Thymus (tissue), 11 donors: ENCODE data around the gene SEMA4D. TPM values are rescaled to one million over a fixed set of nuclear protein-coding genes. Genes with fewer than 3 reads are reported as not detected.

ENCODE experiments used
- DNase-seq, 9 donors: peaks; one replicate each; pipeline ENCODE4 v3.0.0-alpha.2; 2013; ENCODE audit warnings: low spot score in 9 of 9, low read depth in 6 of 9, missing footprints in 1 of 9
- H3K27ac ChIP-seq, 2 donors: one replicate each; pipeline ENCODE4 v1.5.1; 2013; ENCODE audit warnings: control low read depth in 1 of 2, low read depth in 1 of 2, low read length in 1 of 2, mild to moderate bottlenecking in 1 of 2, moderate library complexity in 1 of 2
- H3K27me3 ChIP-seq, 2 donors: one replicate each; pipeline ENCODE4 v1.5.1; 2013; ENCODE audit warnings: low read length in 1 of 2; ENCODE audit not compliant: control insufficient read depth in 2 of 2, insufficient read depth in 1 of 2
- H3K36me3 ChIP-seq, 2 donors: one replicate each; pipeline ENCODE4 v1.5.1; 2013; ENCODE audit warnings: low read length in 1 of 2, mild to moderate bottlenecking in 1 of 2, moderate library complexity in 1 of 2; ENCODE audit not compliant: control insufficient read depth in 2 of 2, insufficient read depth in 2 of 2
- H3K4me1 ChIP-seq, 2 donors: one replicate each; pipeline ENCODE4 v1.5.1; 2013; ENCODE audit warnings: low read length in 2 of 2; ENCODE audit not compliant: control insufficient read depth in 2 of 2, insufficient read depth in 2 of 2
- H3K4me3 ChIP-seq, 2 donors: one replicate each; pipeline ENCODE4 v1.5.1; 2013; ENCODE audit warnings: low read length in 2 of 2, control low read depth in 1 of 2, mild to moderate bottlenecking in 1 of 2
- H3K9me3 ChIP-seq, 2 donors: one replicate each; pipeline ENCODE4 v1.5.1; 2013; ENCODE audit warnings: low read length in 1 of 2, mild to moderate bottlenecking in 1 of 2; ENCODE audit not compliant: control insufficient read depth in 2 of 2, insufficient read depth in 1 of 2
- WGBS: extraction: QIAGEN DNeasy Blood & Tissue Kit; methylation state at CpG from one replicate; pipeline ENCODE4 v1.1.7; 2013; 5-methylcytosine and 5-hydroxymethylcytosine counted together
- polyA plus RNA-seq: library from polyadenylated mRNA; stranded (reverse); fragments of 200-250 nt; gene quantifications from one replicate; pipeline ENCODE4 v1.2.3, GENCODE V29; 2013
- total RNA-seq: library from RNA; stranded (reverse); fragments of 120-200 nt; gene quantifications from one replicate; pipeline ENCODE4 v1.2.4, GENCODE V29; 2013
- donor health status: healthy.

Gene SEMA4D
- total and polyA plus RNA-seq, 2 donors, result 26.8 to 62.1 TPM

DNA sequence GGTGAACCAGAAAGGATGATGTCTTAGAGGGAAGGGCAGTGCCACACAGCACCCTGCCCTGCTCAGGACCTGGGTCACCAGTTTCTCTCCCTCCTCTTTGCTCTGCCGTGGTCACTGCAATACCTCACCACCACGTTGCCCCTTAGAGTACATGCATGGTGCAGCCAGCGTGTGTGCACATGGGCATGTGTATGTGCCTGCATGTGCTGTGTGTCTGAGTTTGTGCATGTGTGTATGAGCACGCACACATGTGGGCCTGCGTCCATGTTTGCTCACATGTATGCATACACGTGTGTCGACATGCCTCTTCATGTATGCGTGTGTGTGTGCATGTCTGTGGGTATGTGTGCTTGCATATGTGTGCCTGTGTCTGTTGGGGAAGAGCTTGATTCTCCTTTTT, 41.5 kb upstream of the SEMA4D start:
- Histone ChIP-seq H3K4me3 (no peak overlapping the region), H3K36me3 (no peaks in the 10 kb centered on the region), H3K27ac (no peak overlapping the region), H3K27me3 (no peaks in the 10 kb centered on the region), H3K9me3 (no peaks in the 10 kb centered on the region), H3K4me1 (peaks cover 42 to 81% of the 10 kb centered on the region in 2 donors)
- WGBS, result 99% methylated on average over 8 of the region's 8 CpGs
- DNase-seq, result no peak

DNA sequence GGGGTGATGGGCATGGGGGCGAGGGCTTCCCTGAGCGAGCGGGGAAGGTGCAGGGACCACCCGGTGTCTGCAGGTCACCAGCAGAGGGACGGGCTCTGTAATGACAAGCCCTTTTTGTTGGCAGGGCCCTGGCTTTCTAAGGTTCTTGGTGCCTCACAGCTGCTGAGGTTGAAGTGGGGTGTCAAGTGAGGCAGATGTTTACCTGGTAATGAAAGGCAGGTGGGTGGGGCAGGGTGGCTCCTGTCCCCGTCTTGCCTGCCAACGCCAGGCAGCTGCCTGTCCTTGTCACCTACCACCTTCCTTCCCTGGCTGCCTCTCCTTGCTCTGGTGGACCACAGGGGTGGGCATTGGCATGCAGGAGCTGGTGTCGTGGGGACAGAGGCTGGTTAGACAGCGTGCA, 41.0 kb upstream of the SEMA4D start:
- Histone ChIP-seq H3K27me3 (no peaks in the 10 kb centered on the region), H3K27ac (no peak overlapping the region), H3K36me3 (no peaks in the 10 kb centered on the region), H3K9me3 (no peaks in the 10 kb centered on the region), H3K4me3 (no peak overlapping the region), H3K4me1 (peaks cover 41 to 80% of the 10 kb centered on the region in 2 donors)
- peak in 1 of 9 donors; percentile 66 for DNase-seq
- WGBS, result 86% methylated on average over 9 of the region's 9 CpGs

DNA sequence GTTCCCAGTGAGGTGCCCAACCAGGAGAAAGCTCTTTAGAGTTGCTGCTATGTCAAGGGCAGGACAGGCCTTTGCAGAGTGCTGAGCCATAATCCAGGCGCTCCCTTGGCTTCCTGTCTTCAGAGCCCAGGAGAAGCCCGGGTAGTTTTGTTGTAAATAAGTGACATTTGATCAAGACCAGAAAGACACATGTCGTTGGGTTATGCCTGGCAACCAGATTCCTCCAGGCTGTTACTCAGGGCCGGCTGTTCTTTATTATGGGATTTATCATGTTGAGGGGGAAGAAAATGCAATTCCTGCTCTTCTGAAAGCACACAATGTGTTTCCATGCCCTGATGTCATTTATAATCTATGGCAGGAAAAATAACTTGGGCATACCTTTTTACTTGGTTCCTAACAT, 39.3 kb upstream of the SEMA4D start:
- Histone ChIP-seq H3K36me3 (no peaks in the 10 kb centered on the region), H3K27me3 (no peaks in the 10 kb centered on the region), H3K4me1 (peaks cover 32 to 78% of the 10 kb centered on the region in 2 donors), H3K27ac (peak overlapping the region; percentile 94 to 97), H3K4me3 (no peak overlapping the region), H3K9me3 (no peaks in the 10 kb centered on the region)
- DNase-seq, result no peak
- WGBS, result 95% methylated on average over 4 of the region's 4 CpGs

DNA sequence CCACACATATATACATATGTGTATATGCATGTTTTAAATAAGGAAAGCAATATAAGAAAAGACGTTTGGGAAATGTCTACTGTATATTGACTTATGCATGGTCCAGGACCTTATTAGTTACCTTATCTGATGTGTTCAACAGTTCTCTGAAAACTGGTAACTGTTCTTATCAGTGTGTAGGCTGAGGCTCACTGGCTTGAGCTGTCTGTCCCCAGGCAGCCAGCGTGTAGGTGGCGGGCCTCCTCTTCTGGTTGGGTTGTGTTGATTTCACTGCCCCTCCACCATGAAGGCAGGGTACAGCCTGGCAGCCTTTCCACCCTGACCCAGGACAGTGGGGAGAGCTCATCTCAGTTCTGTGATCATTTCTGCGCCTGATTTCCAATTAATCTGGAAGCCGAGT, 38.7 kb upstream of the SEMA4D start:
- no peak overlapping the region for H3K4me3 ChIP-seq
- H3K27me3 ChIP-seq, result no peaks in the 10 kb centered on the region
- H3K9me3 ChIP-seq, result no peaks in the 10 kb centered on the region
- peaks cover 32 to 76% of the 10 kb centered on the region in 2 donors for H3K4me1 ChIP-seq
- no peak for DNase-seq
- no peaks in the 10 kb centered on the region for H3K36me3 ChIP-seq
- peak overlapping the region; percentile 94 to 97 for H3K27ac ChIP-seq
- 62% methylated on average over 5 of the region's 5 CpGs for WGBS

DNA sequence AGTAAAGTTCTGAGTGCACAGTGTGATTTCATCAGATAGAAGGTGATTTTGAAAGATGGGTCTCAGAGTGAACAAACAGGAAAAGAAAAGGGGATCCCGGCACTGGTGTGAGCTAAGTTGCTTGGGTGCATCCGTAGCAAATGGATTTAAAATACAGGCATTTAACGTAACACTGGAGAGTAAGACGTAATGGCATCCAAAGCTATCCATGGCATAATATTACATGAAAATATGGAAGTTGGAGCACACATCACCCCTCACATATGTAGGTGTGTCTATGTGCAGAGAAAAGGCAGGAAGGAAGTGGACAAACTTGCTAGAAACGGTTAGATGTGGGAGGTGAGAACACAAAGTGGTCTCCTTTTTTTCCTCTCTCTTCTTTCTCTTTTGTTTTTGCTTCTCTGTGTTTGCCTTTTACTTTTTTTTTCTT, 38.2 kb upstream of the SEMA4D start:
- H3K36me3 ChIP-seq, result no peaks in the 10 kb centered on the region
- WGBS, result 21% methylated on average over 5 of the region's 5 CpGs

DNA sequence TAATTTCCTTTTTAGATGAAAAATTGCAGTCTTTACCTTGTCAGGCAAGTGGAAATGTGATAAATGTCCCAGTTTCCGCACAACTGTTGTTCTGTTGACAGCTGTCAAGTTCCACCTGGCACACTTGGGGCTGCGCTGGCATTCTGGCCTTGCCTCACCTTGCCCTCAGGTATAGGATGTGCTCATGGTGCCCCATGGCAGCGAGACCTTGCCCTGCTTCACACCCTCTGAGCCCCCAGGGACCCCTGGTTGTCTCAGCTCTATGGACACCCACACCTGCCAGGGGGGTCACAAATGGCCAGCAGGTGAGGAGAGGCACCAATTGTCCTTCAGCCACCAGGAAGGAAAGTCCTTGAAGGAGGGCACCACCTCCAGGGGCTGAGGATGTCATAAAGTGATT, 37.5 kb upstream of the SEMA4D start:
- H3K27me3 ChIP-seq, result no peaks in the 10 kb centered on the region
- H3K27ac ChIP-seq, result peak overlapping the region; percentile 87 to 94
- peaks cover 34 to 84% of the 10 kb centered on the region in 2 donors for H3K4me1 ChIP-seq
- H3K4me3 ChIP-seq, result no peak overlapping the region
- peaks cover 0 to 2% of the 10 kb centered on the region in 2 donors for H3K9me3 ChIP-seq
- no peaks in the 10 kb centered on the region for H3K36me3 ChIP-seq
- peak in 1 of 9 donors; percentile 46 for DNase-seq
- WGBS, result 76% methylated on average over 3 of the region's 3 CpGs

More for the DNA sequence above, 38.2 kb upstream of the SEMA4D start:
- Histone ChIP-seq H3K4me3 (no peak overlapping the region), H3K27ac (peak overlapping the region; percentile 69 to 94), H3K27me3 (no peaks in the 10 kb centered on the region), H3K9me3 (no peaks in the 10 kb centered on the region), H3K4me1 (peaks cover 32 to 79% of the 10 kb centered on the region in 2 donors)
- DNase-seq, result peak in 2 of 9 donors; percentile 67 to 85

DNA sequence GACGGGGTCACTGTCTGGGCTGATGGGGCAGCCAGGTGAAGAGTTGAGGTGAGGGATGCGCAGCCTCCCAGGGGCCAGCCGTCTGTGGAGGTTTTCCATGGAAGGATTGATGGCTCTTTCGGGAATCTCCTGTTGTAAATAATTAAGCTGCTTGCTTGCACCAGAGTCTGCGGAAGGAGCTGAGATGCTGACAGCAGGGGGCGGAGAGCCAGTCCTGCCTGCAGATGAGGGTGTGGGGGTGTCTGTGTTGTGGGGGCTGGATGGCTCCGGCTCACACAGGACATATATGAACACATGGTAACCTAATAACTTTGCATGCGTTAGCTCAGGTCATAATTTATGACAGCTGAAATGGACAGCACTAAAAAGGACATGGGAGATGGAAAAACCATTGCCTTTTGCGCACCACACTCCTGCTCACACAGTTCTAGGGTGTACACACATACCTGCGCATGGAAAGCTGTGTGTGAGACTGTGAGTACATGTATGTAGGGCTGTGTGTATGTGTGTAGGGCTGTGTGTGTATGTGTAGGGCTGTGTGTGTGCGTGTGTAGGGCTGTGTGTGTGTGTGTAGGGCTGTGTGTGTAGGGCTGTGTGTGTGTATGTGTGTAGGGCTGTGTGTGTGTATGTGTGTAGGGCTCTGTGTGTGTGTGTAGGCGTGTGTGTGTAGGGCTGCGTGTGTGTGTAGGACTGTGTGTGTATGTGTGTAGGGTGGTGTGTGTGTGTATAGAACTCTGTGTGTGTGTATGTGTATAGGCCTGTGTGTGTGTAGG, 36.8 kb upstream of the SEMA4D start:
- no peaks in the 10 kb centered on the region for H3K27me3 ChIP-seq
- H3K9me3 ChIP-seq, result peaks cover 0 to 2% of the 10 kb centered on the region in 2 donors
- DNase-seq, result no peak
- H3K4me1 ChIP-seq, result peaks cover 36 to 88% of the 10 kb centered on the region in 2 donors
- H3K36me3 ChIP-seq, result no peaks in the 10 kb centered on the region
- peak overlapping the region in 1 of 2 donors; percentile 94 for H3K27ac ChIP-seq
- H3K4me3 ChIP-seq, result no peak overlapping the region
- 94% methylated on average over 13 of the region's 13 CpGs for WGBS

DNA sequence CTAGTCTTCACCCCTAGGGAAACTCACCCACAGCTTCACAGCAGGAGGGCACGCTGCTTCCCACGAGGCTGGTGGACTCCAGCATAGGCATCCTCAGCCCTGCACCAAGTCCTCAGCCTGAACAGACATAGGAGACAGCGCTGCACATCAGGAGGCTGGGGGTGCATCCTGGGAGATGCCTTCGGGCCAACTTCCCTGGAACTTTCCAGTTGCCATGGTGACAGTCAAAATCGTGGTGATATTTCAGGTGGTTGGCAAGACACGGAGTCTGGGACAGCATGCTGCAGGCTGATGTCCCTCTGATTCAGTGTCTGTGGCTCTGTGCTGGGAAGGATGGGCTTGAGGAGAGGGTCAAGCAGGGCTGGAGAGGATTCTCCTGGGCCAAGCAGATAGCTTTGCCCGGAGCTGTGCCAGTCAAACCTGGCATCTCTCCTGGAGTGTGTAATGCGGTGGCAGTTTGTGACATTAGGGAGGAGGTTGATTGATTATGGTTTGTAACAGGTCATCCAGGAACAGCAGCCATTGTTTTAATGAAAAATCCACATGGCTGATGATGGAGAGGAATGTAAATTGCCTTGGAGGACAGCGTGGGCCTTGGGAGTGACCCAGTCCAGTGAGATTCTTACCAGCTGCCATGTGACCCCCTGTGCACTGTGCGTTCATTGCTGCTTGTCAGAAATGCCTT, 35.6 kb upstream of the SEMA4D start:
- Histone ChIP-seq H3K9me3 (peaks cover 0 to 2% of the 10 kb centered on the region in 2 donors), H3K27me3 (no peaks in the 10 kb centered on the region), H3K4me3 (no peak overlapping the region), H3K4me1 (peaks cover 40 to 86% of the 10 kb centered on the region in 2 donors), H3K36me3 (no peaks in the 10 kb centered on the region), H3K27ac (no peak overlapping the region)
- DNase-seq, result no peak
- WGBS, result 93% methylated on average over 10 of the region's 10 CpGs

DNA sequence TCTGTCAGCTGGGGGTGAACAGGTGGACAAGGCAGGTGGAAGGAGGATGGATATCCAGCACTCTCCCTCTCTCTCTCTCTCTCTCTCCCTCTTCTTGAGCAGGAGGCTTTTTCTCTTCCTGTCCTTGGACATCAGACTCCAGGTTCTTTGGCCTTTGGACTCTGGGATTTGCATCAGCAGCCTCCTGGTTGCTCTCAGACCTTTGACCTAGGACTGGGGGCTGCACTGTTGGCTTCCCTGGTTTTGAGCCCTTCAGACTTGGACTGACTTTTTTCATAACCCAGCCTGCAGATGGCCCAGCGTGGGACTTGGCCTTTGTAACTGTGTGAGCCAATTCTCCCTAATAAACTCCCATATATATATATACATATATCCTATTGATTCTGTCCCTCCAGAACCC, 35.0 kb upstream of the SEMA4D start:
- 88% methylated on average over 1 of the region's 1 CpG for WGBS
- DNase-seq, result no peak
- no peak overlapping the region for H3K4me3 ChIP-seq
- peaks cover 41 to 85% of the 10 kb centered on the region in 2 donors for H3K4me1 ChIP-seq
- H3K36me3 ChIP-seq, result no peaks in the 10 kb centered on the region
- no peak overlapping the region for H3K27ac ChIP-seq
- H3K27me3 ChIP-seq, result no peaks in the 10 kb centered on the region
- H3K9me3 ChIP-seq, result peaks cover 0 to 6% of the 10 kb centered on the region in 2 donors
